ENCODE results near the gene C19orf25. TPM values are rescaled to one million over a fixed set of nuclear protein-coding genes. Genes with fewer than 3 reads are reported as not detected.

C19orf25 gene
- total and polyA plus RNA-seq, 11 donors = 9.4 to 29.2 (median 16.0) TPM

DNA sequence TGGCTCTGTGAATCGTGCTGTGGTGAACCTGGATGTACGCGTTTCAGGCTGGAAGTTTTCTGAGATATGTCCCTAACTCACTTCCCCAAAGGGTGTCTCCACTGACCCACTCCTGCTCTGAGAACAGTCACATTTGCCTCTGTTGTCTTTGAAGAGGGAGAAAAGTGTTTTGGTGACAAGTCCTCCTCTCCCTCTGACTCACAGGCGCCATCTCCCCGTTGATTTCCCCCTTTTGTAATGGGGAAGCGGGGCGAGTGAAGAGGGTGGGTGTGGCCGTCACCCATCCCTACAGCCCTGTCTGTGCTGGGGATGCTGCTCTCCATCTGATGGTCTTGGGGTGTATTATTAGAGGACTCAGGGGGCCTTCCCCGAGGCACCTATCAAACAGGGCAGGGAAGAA lies 19.5 kb downstream of the C19orf25 start:
- no peak overlapping the region for H3K4me3 ChIP-seq
- TF ChIP-seq, protein P1, sequence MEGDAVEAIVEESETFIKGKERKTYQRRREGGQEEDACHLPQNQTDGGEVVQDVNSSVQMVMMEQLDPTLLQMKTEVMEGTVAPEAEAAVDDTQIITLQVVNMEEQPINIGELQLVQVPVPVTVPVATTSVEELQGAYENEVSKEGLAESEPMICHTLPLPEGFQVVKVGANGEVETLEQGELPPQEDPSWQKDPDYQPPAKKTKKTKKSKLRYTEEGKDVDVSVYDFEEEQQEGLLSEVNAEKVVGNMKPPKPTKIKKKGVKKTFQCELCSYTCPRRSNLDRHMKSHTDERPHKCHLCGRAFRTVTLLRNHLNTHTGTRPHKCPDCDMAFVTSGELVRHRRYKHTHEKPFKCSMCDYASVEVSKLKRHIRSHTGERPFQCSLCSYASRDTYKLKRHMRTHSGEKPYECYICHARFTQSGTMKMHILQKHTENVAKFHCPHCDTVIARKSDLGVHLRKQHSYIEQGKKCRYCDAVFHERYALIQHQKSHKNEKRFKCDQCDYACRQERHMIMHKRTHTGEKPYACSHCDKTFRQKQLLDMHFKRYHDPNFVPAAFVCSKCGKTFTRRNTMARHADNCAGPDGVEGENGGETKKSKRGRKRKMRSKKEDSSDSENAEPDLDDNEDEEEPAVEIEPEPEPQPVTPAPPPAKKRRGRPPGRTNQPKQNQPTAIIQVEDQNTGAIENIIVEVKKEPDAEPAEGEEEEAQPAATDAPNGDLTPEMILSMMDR (IDR thresholded peaks at IDR 0.05) = no peak
- no peak for TF ChIP-seq POLR2A (IDR thresholded peaks at IDR 0.05)
- H3K36me3 ChIP-seq = peaks cover 0 to 13% (median 0%) of the 10 kb centered on the region in 9 donors
- ATAC-seq (no peak), DNase-seq (no peak)
- H3K27ac ChIP-seq = no peak overlapping the region
- H3K4me1 ChIP-seq = peaks cover 0 to 27% (median 12%) of the 10 kb centered on the region in 12 donors
- WGBS, 4 donors = 76 to 87% (median 83%) methylated on average over 7 to 9 of the region's 9 CpGs
- H3K27me3 ChIP-seq = peaks cover 16 to 54% (median 28%) of the 10 kb centered on the region in 9 donors
- intact Hi-C loops (cut with DNase I) = loop anchor here in 1 of 10 donors (10.0 kb wide), 1 partner anchor 145 kb away; no protein-coding TSS in a partner anchor
- no peaks in the 10 kb centered on the region for H3K9me3 ChIP-seq

DNA sequence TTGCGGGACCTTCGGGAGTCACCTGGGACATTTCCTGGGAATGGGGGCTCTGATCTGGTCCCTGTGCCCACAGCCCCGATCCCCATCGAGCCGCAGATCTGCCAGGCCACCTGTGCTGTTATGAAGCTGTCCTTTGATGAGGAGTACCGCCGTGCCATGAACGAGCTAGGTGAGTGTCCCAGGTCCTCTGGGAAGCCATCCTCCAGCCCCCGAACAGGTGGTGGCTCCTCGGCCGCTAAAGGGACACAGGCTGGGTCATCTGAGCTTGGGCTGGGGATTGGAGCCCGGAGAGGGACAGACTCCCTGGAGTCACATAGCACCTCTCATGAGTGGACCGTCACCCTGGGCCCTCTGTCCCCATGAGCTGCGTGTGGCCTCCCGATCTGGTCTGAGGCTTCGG lies 21.1 kb downstream of the C19orf25 start:
- peaks cover 0 to 13% (median 0%) of the 10 kb centered on the region in 9 donors for H3K36me3 ChIP-seq
- no peak overlapping the region for H3K4me3 ChIP-seq
- TF ChIP-seq, protein P1 (IDR thresholded peaks at IDR 0.05) = no peak
- TF ChIP-seq POLR2A (IDR thresholded peaks at IDR 0.05) = no peak
- H3K9me3 ChIP-seq = no peaks in the 10 kb centered on the region
- DNase-seq (no peak), ATAC-seq (no peak)
- peaks cover 0 to 40% (median 20%) of the 10 kb centered on the region in 12 donors for H3K4me1 ChIP-seq
- H3K27ac ChIP-seq = no peak overlapping the region
- H3K27me3 ChIP-seq = peaks cover 26 to 58% (median 40%) of the 10 kb centered on the region in 9 donors
- intact Hi-C loops (cut with DNase I) = loop anchor here in 1 of 10 donors (10.0 kb wide), 1 partner anchor 143 kb away; no protein-coding TSS in a partner anchor
- WGBS, 4 donors = 79 to 90% (median 82%) methylated on average over 13 to 16 of the region's 16 CpGs

DNA sequence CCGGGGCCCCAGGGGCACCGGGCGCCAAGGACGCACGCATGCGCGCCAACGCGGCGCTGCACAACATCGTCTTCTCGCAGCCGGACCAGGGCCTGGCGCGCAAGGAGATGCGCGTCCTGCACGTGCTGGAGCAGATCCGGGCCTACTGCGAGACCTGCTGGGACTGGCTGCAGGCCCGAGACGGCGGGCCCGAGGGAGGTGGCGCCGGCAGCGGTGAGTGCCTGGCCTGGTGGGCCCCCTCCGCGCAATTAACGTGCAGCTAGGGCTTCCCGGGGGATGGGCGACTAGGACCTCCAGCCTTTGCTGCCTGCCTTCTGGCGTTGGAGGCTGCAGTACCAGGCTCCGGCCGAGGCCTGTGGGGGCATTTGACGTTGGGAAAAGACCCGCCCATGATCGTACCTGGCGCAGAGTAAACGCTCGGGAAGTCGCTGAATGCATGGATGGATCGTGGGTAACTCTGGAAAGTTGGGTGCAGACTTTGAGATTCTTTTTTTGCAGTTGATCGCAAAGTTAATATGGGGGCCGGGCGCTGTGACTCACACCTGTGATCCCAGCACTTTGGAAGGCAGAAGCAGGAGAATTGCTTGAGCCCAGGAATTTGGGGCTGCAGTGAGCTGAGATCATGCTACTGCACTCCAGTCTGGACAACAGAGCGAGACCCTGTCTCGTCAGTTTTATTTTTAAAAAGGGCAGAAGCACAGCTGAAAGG lies 21.8 kb downstream of the C19orf25 start:
- H3K9me3 ChIP-seq = no peaks in the 10 kb centered on the region
- ATAC-seq (no peak), DNase-seq (peak in 1 of 5 donors; percentile 48)
- TF ChIP-seq, protein P1 (IDR thresholded peaks at IDR 0.05) = no peak
- no peak for TF ChIP-seq POLR2A (IDR thresholded peaks at IDR 0.05)
- peaks cover 0 to 13% (median 0%) of the 10 kb centered on the region in 9 donors for H3K36me3 ChIP-seq
- no peak overlapping the region for H3K27ac ChIP-seq
- peaks cover 0 to 46% (median 20%) of the 10 kb centered on the region in 12 donors for H3K4me1 ChIP-seq
- WGBS, 4 donors = 11 to 22% (median 15%) methylated on average over 18 to 48 of the region's 48 CpGs
- H3K27me3 ChIP-seq = peaks cover 33 to 65% (median 47%) of the 10 kb centered on the region in 9 donors
- H3K4me3 ChIP-seq = no peak overlapping the region
- intact Hi-C loops (cut with DNase I) = loop anchor here in 1 of 10 donors (10.0 kb wide), 1 partner anchor 142 kb away; no protein-coding TSS in a partner anchor

DNA sequence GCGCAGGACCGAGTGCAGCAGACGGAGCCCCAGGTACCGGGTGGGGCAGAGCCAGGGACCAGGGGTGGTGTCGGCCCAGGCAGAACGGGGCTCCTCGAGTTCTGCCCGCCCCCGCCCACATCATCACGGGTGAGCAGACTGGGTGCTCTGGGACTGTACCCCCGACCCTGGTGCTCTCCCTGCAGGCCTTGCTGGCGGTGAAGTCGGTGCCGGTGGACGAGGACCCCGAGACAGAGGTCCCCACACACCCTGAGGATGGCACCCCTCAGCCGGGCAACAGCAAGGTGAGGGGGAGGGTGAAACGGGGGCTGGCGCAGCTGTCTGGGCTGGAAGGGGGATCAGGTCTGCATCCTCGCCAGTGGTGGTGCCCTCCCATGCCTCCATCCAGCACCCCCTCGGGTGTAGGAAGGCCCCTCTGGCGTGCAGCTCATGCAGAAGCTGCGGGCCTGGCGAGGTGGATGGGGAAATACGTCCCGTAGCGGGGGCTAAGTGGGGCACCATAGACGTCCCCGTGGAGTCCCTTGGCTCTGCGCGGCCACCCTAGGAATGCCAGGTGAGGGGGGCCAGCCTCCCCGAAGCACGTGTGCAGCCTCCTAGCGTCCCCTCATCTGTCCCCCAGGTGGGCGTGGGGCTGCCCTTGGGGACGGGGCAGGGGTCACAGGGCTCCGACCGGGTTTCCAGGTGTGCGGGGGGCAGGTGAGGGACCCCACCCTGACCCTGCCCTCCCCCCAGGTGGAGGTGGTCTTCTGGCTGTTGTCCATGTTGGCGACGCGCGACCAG lies 22.7 kb downstream of the C19orf25 start:
- 22 to 64% (median 36%) methylated on average over 14 to 43 of the region's 43 CpGs for WGBS, 4 donors
- no peak overlapping the region for H3K27ac ChIP-seq
- peaks cover 0 to 46% (median 20%) of the 10 kb centered on the region in 12 donors for H3K4me1 ChIP-seq
- DNase-seq (peak in 1 of 5 donors; percentile 53), ATAC-seq (no peak)
- H3K9me3 ChIP-seq = no peaks in the 10 kb centered on the region
- intact Hi-C loops (cut with DNase I) = loop anchor here in 1 of 10 donors (10.0 kb wide), 1 partner anchor 142 kb away; no protein-coding TSS in a partner anchor
- H3K36me3 ChIP-seq = peaks cover 0 to 13% (median 0%) of the 10 kb centered on the region in 9 donors
- TF ChIP-seq POLR2A (IDR thresholded peaks at IDR 0.05) = no peak
- TF ChIP-seq, protein P1 (IDR thresholded peaks at IDR 0.05) = no peak
- peaks cover 38 to 74% (median 55%) of the 10 kb centered on the region in 9 donors for H3K27me3 ChIP-seq
- no peak overlapping the region for H3K4me3 ChIP-seq

Data from heart left ventricle (tissue), 16 donors.